ENCODE results near the gene DNAJC4.

The DNAJC4 gene

GRCh38 chr11:64283092-64283491, 52.7 kb downstream of the DNAJC4 start:
- DNase-seq = no peak
